Measurements from ENCODE around the gene GPR183. TPM values are rescaled to one million over a fixed set of nuclear protein-coding genes. Genes with fewer than 3 reads are reported as not detected.
A peak's percentile ranks its signal among the peaks of the same experiment; 100 is the strongest.

Gene GPR183
- total RNA-seq, result 143 and 147 TPM in 2 replicates

GRCh38 chr13:99307247-99307646 is at the start of gene GPR183:
TSS of gene GPR183 (minus strand) at chr13:99307399. CDS start at chr13:99296145, 11,254 bp downstream.
- intact Hi-C loops (cut with micrococcal nuclease), result loop anchor here (1.0 to 2.0 kb wide), 6 partner anchors 8 to 76 kb away; no protein-coding TSS in a partner anchor
- Mint-ChIP-seq H3K4me3 (ENCODE audit: low read depth) (peak within 1 kb of the TSS; percentile 98), H3K36me3 (ENCODE audit: low read depth) (peaks cover 66% of the 10 kb centered on the region), H3K27ac (peak within 1 kb of the TSS; percentile 89), H3K9me3 (no peaks in the 10 kb centered on the region), H3K27me3 (ENCODE audit: low read depth) (no peaks in the 10 kb centered on the region), H3K4me1 (ENCODE audit: low read depth) (peaks cover 66% of the 10 kb centered on the region)
- DNase-seq (ENCODE audit: low spot score), result peak; percentile 41

DNA sequence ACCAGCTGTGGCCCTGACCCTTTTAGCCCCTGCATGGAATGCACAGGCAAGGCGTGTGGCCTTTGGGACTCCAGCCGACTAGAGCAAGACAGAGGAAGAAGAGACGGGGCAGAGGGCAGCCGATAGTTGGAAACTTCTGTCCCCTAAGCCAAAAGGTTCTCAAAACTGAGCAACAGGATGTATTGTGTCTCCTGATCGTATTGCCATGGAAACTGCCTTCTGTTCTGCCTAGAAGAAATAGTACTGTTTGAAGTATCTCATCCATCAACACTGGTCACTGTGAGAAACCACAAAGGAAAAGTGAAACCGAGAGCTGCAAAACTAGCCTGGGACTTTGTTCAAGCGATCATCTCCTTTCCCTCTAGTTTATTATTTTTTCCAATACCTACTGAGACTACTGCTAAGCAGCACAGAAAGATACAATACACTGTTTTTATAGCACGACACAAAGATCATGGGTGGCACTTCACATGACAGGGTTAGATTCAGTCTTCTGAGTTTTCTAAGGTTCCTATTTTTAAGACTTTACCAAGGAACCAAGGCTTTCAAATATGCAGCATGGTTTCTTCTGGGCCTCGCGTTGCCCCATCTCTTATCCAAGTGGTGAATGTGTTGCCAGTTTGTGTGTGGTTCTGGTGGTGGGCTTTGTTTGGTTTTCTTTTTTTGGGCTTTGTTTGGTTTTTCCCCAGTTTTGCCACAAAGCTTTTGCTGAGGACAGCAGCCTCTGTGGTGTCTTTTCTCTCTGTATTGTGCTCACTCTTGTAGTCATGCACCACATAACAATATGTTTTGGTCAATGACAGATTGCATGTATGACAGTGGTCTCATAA is 49.3 kb upstream of the GPR183 start:
- H3K27me3 Mint-ChIP-seq (ENCODE audit: low read depth), result no peaks in the 10 kb centered on the region
- H3K27ac Mint-ChIP-seq, result peak overlapping the region; percentile 98
- peaks cover 68% of the 10 kb centered on the region for H3K36me3 Mint-ChIP-seq (ENCODE audit: low read depth)
- peak overlapping the region; percentile 50 for H3K4me3 Mint-ChIP-seq (ENCODE audit: low read depth)
- H3K9me3 Mint-ChIP-seq, result no peaks in the 10 kb centered on the region
- peaks cover 92% of the 10 kb centered on the region for H3K4me1 Mint-ChIP-seq (ENCODE audit: low read depth)
- peak; percentile 74 for DNase-seq (ENCODE audit: low spot score)
- intact Hi-C loops (cut with micrococcal nuclease), result loop anchor here (1.0 to 2.0 kb wide), 9 partner anchors 12 to 145 kb away; partner anchors contain the start of genes GPR183 and TM9SF2

DNA sequence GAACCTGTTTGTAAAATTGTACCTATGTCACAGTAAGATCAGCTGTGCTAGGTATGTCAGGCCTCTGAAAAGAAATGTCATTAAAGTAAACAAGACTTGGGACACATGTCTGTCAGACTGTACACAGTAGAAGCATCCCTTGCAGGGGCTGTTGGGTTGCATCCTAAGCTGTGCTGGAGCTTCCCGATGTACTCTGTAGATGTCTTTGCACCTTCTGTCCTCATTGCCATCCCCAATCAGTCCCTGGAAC is 48.7 kb upstream of the GPR183 start:
- peaks cover 65% of the 10 kb centered on the region for H3K36me3 Mint-ChIP-seq (ENCODE audit: low read depth)
- intact Hi-C loops (cut with micrococcal nuclease), result loop anchor here (2.0 kb wide), 1 partner anchor 41 kb away; no protein-coding TSS in a partner anchor
- peak overlapping the region; percentile 98 for H3K27ac Mint-ChIP-seq
- DNase-seq (ENCODE audit: low spot score), result no peak
- peak overlapping the region; percentile 50 for H3K4me3 Mint-ChIP-seq (ENCODE audit: low read depth)
- H3K4me1 Mint-ChIP-seq (ENCODE audit: low read depth), result peaks cover 91% of the 10 kb centered on the region
- no peaks in the 10 kb centered on the region for H3K27me3 Mint-ChIP-seq (ENCODE audit: low read depth)
- H3K9me3 Mint-ChIP-seq, result no peaks in the 10 kb centered on the region

DNA sequence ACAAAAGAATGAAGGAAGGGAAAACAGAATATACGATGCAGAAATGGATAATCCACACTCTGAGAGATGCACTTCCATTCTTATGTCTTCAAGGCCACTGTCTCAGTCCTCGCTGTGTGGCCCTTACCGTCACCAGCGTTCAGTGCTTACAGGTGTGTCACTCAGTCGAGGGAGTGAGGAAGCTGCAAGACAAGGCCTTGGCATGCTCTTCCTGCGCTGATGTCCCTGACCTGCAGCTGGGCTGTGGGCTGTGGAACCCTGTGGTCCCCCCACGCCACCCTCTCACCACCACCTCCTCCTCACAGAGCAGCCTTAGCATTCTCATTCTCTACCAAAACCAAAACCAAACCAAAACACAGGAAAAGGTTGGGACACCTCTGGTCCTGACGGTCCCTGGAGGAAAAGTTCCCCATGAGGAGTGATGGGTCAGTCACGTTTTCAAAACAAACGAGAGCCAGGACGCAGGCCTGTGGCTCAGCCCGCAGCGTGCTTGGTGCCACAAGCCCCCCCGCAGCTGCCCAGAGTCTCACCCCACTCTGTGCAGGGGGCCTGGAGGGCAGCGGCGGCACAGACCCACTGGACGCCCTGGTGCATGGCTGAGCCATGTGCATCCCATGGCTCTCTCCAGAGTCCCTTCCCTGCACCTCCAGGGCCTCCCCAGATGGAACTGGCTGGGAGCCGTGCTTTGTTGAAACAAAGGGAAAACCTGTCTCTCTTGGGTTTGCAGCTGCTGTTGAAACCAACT is 48.2 kb upstream of the GPR183 start:
- H3K27me3 Mint-ChIP-seq (ENCODE audit: low read depth), result no peaks in the 10 kb centered on the region
- peaks cover 91% of the 10 kb centered on the region for H3K4me1 Mint-ChIP-seq (ENCODE audit: low read depth)
- no peak for DNase-seq (ENCODE audit: low spot score)
- H3K4me3 Mint-ChIP-seq (ENCODE audit: low read depth), result peak overlapping the region; percentile 67
- peaks cover 65% of the 10 kb centered on the region for H3K36me3 Mint-ChIP-seq (ENCODE audit: low read depth)
- H3K27ac Mint-ChIP-seq, result peak overlapping the region; percentile 98
- H3K9me3 Mint-ChIP-seq, result no peaks in the 10 kb centered on the region
- intact Hi-C loops (cut with micrococcal nuclease), result loop anchor here (2.0 kb wide), 1 partner anchor 41 kb away; no protein-coding TSS in a partner anchor

- peaks cover 62% of the 10 kb centered on the region for H3K36me3 Mint-ChIP-seq (ENCODE audit: low read depth)
- no peak for DNase-seq (ENCODE audit: low spot score)
- intact Hi-C loops (cut with micrococcal nuclease), result no loop called here
Observed at GRCh38 chr13:99354371-99354951, 47.3 kb upstream of the GPR183 start.

GRCh38 chr13:99353836-99354235 is 46.6 kb upstream of the GPR183 start:
- DNase-seq (ENCODE audit: low spot score), result no peak
- H3K36me3 Mint-ChIP-seq (ENCODE audit: low read depth), result peaks cover 62% of the 10 kb centered on the region
- intact Hi-C loops (cut with micrococcal nuclease), result loop anchor here (1.0 to 2.0 kb wide), 5 partner anchors 27 to 139 kb away; partner anchors contain the start of gene GPR183

More at GRCh38 chr13:99354371-99354951, 47.3 kb upstream of the GPR183 start:
- H3K4me3 Mint-ChIP-seq (ENCODE audit: low read depth), result peak overlapping the region; percentile 67
- H3K9me3 Mint-ChIP-seq, result no peaks in the 10 kb centered on the region
- peak overlapping the region; percentile 98 for H3K27ac Mint-ChIP-seq
- H3K4me1 Mint-ChIP-seq (ENCODE audit: low read depth), result peaks cover 89% of the 10 kb centered on the region
- no peaks in the 10 kb centered on the region for H3K27me3 Mint-ChIP-seq (ENCODE audit: low read depth)

DNA sequence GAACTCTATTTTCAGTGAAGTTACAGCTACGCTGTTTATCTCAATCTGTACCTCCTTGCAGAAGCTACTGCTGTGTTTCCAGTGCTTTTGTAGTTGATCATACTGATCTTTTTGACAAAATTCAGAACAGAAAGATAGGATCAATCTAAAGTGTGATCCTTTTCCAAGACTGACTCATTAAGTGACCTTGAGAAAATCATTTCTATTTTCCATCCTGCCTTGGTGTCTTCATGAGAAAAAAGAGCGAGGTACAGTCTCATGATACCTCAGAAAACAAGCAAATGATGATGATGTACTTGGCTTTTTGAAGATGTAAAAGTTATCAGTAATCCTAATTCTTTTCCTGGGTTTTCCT is 46.0 kb upstream of the GPR183 start:
- Mint-ChIP-seq H3K27me3 (ENCODE audit: low read depth) (no peaks in the 10 kb centered on the region), H3K4me3 (ENCODE audit: low read depth) (peak overlapping the region; percentile 65), H3K4me1 (ENCODE audit: low read depth) (peaks cover 82% of the 10 kb centered on the region), H3K27ac (peak overlapping the region; percentile 98), H3K9me3 (no peaks in the 10 kb centered on the region), H3K36me3 (ENCODE audit: low read depth) (peaks cover 64% of the 10 kb centered on the region)
- intact Hi-C loops (cut with micrococcal nuclease), result loop anchor here (1.0 to 2.0 kb wide), 5 partner anchors 28 to 138 kb away; partner anchors contain the start of gene GPR183
- DNase-seq (ENCODE audit: low spot score), result no peak

More at GRCh38 chr13:99353836-99354235, 46.6 kb upstream of the GPR183 start:
- Mint-ChIP-seq H3K4me3 (ENCODE audit: low read depth) (peak overlapping the region; percentile 35), H3K4me1 (ENCODE audit: low read depth) (peaks cover 86% of the 10 kb centered on the region), H3K27ac (peak overlapping the region; percentile 98), H3K9me3 (no peaks in the 10 kb centered on the region), H3K27me3 (ENCODE audit: low read depth) (no peaks in the 10 kb centered on the region)

GRCh38 chr13:99352351-99353245 is 45.4 kb upstream of the GPR183 start:
- intact Hi-C loops (cut with micrococcal nuclease), result loop anchor here (1.0 to 2.0 kb wide), 5 partner anchors 29 to 138 kb away; partner anchors contain the start of gene GPR183
- Mint-ChIP-seq H3K27me3 (ENCODE audit: low read depth) (no peaks in the 10 kb centered on the region), H3K27ac (peak overlapping the region; percentile 98), H3K4me3 (ENCODE audit: low read depth) (peak overlapping the region; percentile 65), H3K36me3 (ENCODE audit: low read depth) (peaks cover 65% of the 10 kb centered on the region), H3K4me1 (ENCODE audit: low read depth) (peaks cover 80% of the 10 kb centered on the region), H3K9me3 (no peaks in the 10 kb centered on the region)
- DNase-seq (ENCODE audit: low spot score), result no peak

DNA sequence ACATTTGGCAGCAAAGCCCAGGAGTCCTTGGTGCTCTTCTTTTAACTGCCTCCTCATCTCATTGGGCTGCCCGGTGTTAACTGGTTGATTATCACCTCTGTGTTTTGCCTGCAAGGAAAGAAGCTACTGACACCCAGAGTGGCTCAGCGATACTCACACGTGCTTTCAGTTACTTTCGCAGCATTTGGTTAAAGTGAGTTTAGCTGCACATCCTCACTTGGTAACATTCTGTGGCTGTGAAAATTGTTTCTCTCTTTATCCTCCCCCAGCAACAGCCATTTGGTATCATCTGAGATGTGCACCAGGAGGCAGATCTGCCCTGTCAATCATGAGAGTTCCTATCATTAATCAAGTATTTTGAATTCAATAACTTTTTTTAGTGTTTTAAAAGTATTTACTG is 44.6 kb upstream of the GPR183 start:
- no peaks in the 10 kb centered on the region for H3K27me3 Mint-ChIP-seq (ENCODE audit: low read depth)
- DNase-seq (ENCODE audit: low spot score), result no peak
- no peaks in the 10 kb centered on the region for H3K9me3 Mint-ChIP-seq
- H3K27ac Mint-ChIP-seq, result peak overlapping the region; percentile 98
- H3K4me1 Mint-ChIP-seq (ENCODE audit: low read depth), result peaks cover 74% of the 10 kb centered on the region
- intact Hi-C loops (cut with micrococcal nuclease), result loop anchor here (2.0 kb wide), 2 partner anchors 15 to 137 kb away; no protein-coding TSS in a partner anchor
- peak overlapping the region; percentile 65 for H3K4me3 Mint-ChIP-seq (ENCODE audit: low read depth)
- H3K36me3 Mint-ChIP-seq (ENCODE audit: low read depth), result peaks cover 74% of the 10 kb centered on the region

GRCh38 chr13:99350191-99350590 is 43.0 kb upstream of the GPR183 start:
- DNase-seq (ENCODE audit: low spot score), result no peak
- Mint-ChIP-seq H3K4me3 (ENCODE audit: low read depth) (no peak overlapping the region), H3K27ac (no peak overlapping the region), H3K4me1 (ENCODE audit: low read depth) (peaks cover 68% of the 10 kb centered on the region), H3K36me3 (ENCODE audit: low read depth) (peaks cover 78% of the 10 kb centered on the region), H3K9me3 (no peaks in the 10 kb centered on the region), H3K27me3 (ENCODE audit: low read depth) (no peaks in the 10 kb centered on the region)
- intact Hi-C loops (cut with micrococcal nuclease), result loop anchor here (2.0 kb wide), 1 partner anchor 13 kb away; no protein-coding TSS in a partner anchor

DNA sequence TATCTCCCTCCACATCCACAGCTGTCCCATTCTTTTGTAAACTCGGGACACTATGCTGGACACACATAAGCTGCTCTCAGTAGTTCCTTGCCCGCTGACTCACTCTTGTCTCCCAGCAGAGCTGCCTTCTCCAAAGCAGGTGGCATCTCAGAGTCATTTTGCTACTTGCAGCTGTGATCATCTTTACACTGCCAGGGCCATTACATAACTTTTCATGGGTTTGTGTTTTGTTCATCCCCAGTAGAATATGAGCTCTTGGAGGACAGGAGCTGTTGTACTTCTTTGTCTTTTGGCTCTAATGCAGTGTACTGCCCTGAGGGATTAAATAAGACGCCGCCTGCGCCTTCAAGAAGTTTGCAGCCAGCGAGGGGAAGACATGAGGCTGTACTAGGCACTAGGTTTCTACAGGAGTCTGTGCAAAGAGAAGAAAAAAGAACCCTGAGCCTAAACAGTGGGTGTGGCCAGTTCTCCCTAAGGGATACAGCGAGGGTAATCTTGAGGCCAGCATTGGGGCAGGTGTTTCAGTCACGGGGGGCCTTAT is 40.8 kb upstream of the GPR183 start:
- Mint-ChIP-seq H3K4me1 (ENCODE audit: low read depth) (peaks cover 48% of the 10 kb centered on the region), H3K27me3 (ENCODE audit: low read depth) (no peaks in the 10 kb centered on the region), H3K27ac (peak overlapping the region; percentile 6), H3K9me3 (no peaks in the 10 kb centered on the region), H3K36me3 (ENCODE audit: low read depth) (peaks cover 88% of the 10 kb centered on the region), H3K4me3 (ENCODE audit: low read depth) (no peak overlapping the region)
- intact Hi-C loops (cut with micrococcal nuclease), result no loop called here
- DNase-seq (ENCODE audit: low spot score), result no peak
